CD4-positive, alpha-beta T cell (primary cell): Measurements from ENCODE around the gene VPS8. TPM values are rescaled to one million over a fixed set of nuclear protein-coding genes. Genes with fewer than 3 reads are reported as not detected.
A peak's percentile ranks its signal among the peaks of the same experiment; 100 is the strongest.

Experiments
- ATAC-seq: fragments of 200-7000 bp; cut with Tn5 transposase; one replicate; pipeline ENCODE4 v1.10.0; 2022; ENCODE audit warnings: mild to moderate bottlenecking; ENCODE audit not compliant: poor library complexity
- CTCF ChIA-PET: fragments of 350-600 bp; sonication (Branson Sonifier 250); formaldehyde crosslinking; loops from one replicate; lab custom pipeline; 2021; ENCODE audit warnings: antibody characterized with exemption, inconsistent platforms; lab: Charles Lee
- POLR2A ChIA-PET: fragments of 350-600 bp; sonication (Branson Sonifier 250); formaldehyde crosslinking; loops from one replicate; lab custom pipeline; 2021; ENCODE audit warnings: antibody characterized with exemption, inconsistent platforms; lab: Charles Lee
- DNase-seq, 14 experiments: peaks; one replicate each; pipeline ENCODE4 v3.0.0-alpha.2; 2013 to 2020; ENCODE audit warnings: mixed read lengths in 2 of 14
- H3K27ac ChIP-seq, 2 donors: one replicate each; pipeline versions ENCODE4 v1.5.1 to v1.7.0; 2013; ENCODE audit warnings: low read length in 2 of 2, low read depth in 1 of 2, mild to moderate bottlenecking in 1 of 2
- H3K27me3 ChIP-seq, 2 experiments: 1 replicate in 1 of 2; 2 replicates in 1 of 2; pipeline versions ENCODE4 v1.6.1 to v1.7.0; 2013; ENCODE audit warnings: low read length in 2 of 2, control low read depth in 1 of 2, mild to moderate bottlenecking in 1 of 2, moderate library complexity in 1 of 2; ENCODE audit not compliant: insufficient read depth in 2 of 2, control insufficient read depth in 1 of 2
- H3K36me3 ChIP-seq: one replicate; pipeline ENCODE4 v1.6.1; 2013; ENCODE audit warnings: low read length, control low read depth; ENCODE audit not compliant: insufficient read depth
- H3K4me1 ChIP-seq: one replicate; pipeline ENCODE4 v1.6.1; 2013; ENCODE audit warnings: low read length, control low read depth; ENCODE audit not compliant: insufficient read depth
- H3K4me3 ChIP-seq: one replicate; pipeline ENCODE4 v1.5.1; 2013; ENCODE audit warnings: mild to moderate bottlenecking, low read length, moderate library complexity
- H3K9me3 ChIP-seq, 2 experiments: 1 replicate in 1 of 2; 2 replicates in 1 of 2; pipeline versions ENCODE4 v1.6.1 to v1.7.0; 2013; ENCODE audit warnings: low read length in 2 of 2, mild to moderate bottlenecking in 2 of 2, control low read depth in 1 of 2, moderate library complexity in 1 of 2; ENCODE audit not compliant: control insufficient read depth in 1 of 2, insufficient read depth in 1 of 2
- H3K27ac Mint-ChIP-seq: one replicate; pipeline ENCODE4 v1.8.0; 2020; ENCODE audit warnings: mixed read lengths
- H3K27me3 Mint-ChIP-seq: one replicate; pipeline ENCODE4 v1.8.0; 2021; ENCODE audit warnings: mixed read lengths
- H3K36me3 Mint-ChIP-seq: one replicate; pipeline ENCODE4 v1.8.0; 2021; ENCODE audit warnings: low read depth, mixed read lengths
- H3K4me1 Mint-ChIP-seq: one replicate; pipeline ENCODE4 v1.8.0; 2021; ENCODE audit warnings: low read depth, mixed read lengths
- H3K4me3 Mint-ChIP-seq: one replicate; pipeline ENCODE4 v1.8.0; 2020; ENCODE audit warnings: mild to moderate bottlenecking, mixed read lengths
- H3K9me3 Mint-ChIP-seq: one replicate; pipeline ENCODE4 v1.8.0; 2020; ENCODE audit warnings: mixed read lengths
- CTCF ChIP-seq: fragments of 200-600 bp; IDR thresholded peaks from one replicate; pipeline ENCODE4 v1.8.0; 2022; ENCODE audit warnings: antibody characterized with exemption, mild to moderate bottlenecking
- intact Hi-C, 2 experiments: fragments of 100-400 bp; cut with DNase I in 1 of 2; cut with micrococcal nuclease in 1 of 2; formaldehyde crosslinking; loops; one replicate each; pipeline versions ENCODE4 v1.15.1 to v1.9.0; 2023 to 2025; cut with DNase I, micrococcal nuclease
- total RNA-seq, 174 experiments: library from RNA in 2 of 174; stranded (reverse) in 2 of 174; gene quantifications; one replicate each; pipeline ENCODE4 v1.2.3 and lab custom pipeline; 2021 to 2026

Gene VPS8
- total RNA-seq, 2 experiments from 2014 or later, result 56.8 to 61.2 TPM

DNA sequence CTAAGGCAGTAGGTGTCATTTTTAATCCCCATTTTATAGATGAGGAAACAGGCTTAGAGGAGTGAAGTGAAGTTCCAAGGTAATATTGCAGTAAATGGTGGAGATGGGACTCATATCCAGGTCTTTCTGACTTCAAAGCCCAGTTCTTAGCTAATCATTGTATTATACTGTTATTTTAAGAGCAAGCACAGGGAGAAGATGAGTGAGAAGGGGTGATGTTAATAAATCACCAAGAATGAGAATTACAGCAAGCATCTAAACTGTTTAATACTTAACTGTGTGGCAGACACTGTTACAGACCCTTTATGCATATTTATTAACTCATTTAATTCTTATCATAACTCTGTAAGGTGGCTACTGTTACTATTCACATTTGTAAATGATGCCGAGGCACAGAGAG is 61.2 kb downstream of the VPS8 start:
- no peaks in the 10 kb centered on the region for H3K27me3 Mint-ChIP-seq
- Histone ChIP-seq H3K4me3 (no peak overlapping the region), H3K27me3 (no peaks in the 10 kb centered on the region), H3K9me3 (no peaks in the 10 kb centered on the region), H3K4me1 (no peaks in the 10 kb centered on the region), H3K27ac (no peak overlapping the region), H3K36me3 (peaks cover 49% of the 10 kb centered on the region)
- ChIA-PET POLR2A (no interaction called here), CTCF (no interaction called here)
- intact Hi-C loops, result loop anchor here in 1 of 2 experiments (10.0 kb wide), 1 partner anchor 432 kb away; no protein-coding TSS in a partner anchor
- peaks cover 83% of the 10 kb centered on the region for H3K36me3 Mint-ChIP-seq
- DNase-seq (no peak), ATAC-seq (no peak)
- no peaks in the 10 kb centered on the region for H3K4me1 Mint-ChIP-seq
- no peak for TF ChIP-seq CTCF
- H3K4me3 Mint-ChIP-seq, result no peak overlapping the region
- H3K27ac Mint-ChIP-seq, result no peak overlapping the region
- H3K9me3 Mint-ChIP-seq, result no peaks in the 10 kb centered on the region

GRCh38 chr3:184874709-184875644 is 63.0 kb downstream of the VPS8 start:
- DNase-seq, result peak in 4 of 14 experiments; percentile 1 to 18 (median 18)
- CTCF ChIA-PET, result no interaction called here
- Mint-ChIP-seq H3K4me1 (no peaks in the 10 kb centered on the region), H3K36me3 (peaks cover 87% of the 10 kb centered on the region), H3K27me3 (no peaks in the 10 kb centered on the region), H3K4me3 (no peak overlapping the region), H3K9me3 (no peaks in the 10 kb centered on the region), H3K27ac (no peak overlapping the region)
- Histone ChIP-seq H3K4me1 (no peaks in the 10 kb centered on the region), H3K27me3 (no peaks in the 10 kb centered on the region), H3K27ac (no peak overlapping the region), H3K4me3 (no peak overlapping the region), H3K9me3 (no peaks in the 10 kb centered on the region), H3K36me3 (peaks cover 43% of the 10 kb centered on the region)
- ATAC-seq, result no peak
- peak; percentile 34 for TF ChIP-seq CTCF
- intact Hi-C loops, result loop anchor here (2.0 to 10.0 kb wide), 3 partner anchors 302 to 430 kb away; no protein-coding TSS in a partner anchor
- POLR2A ChIA-PET, result interaction anchor here (0.6 kb wide), 1 partner anchor 28 kb away, joined by 3 read pairs; no protein-coding TSS in a partner anchor

DNA sequence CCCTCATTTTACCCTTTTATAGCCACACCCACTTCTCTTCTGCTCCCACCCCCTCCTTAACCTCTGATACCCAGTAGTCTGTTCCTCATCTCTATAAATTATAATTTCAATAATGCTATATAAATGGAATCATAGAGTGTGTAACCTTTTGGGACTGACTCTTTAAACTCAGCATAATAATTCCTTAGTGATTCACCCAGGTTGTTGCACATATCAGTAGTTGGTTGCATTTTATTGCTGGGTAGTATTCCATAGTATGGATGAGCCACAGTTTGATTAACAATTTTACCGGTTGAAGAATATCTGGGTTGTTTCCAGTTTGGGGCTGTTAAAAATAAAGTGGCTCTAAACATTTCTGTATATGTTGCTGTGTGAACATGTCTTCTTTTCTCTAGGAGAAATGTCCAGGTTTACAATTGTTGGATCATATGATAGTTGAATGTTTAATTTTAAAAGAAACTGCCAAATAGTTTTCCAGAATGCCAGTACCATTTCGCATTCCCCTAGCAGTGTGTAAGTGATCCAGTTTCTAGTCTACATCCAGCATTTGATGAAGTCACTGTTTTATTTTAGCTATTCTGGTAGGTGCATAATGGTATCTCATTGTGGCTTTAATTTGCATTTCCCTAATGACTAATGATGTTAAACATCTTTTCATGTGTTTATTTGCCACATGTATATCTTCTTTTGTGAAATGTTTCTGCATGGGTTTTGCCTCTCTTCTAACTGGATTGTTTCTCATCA is 68.5 kb downstream of the VPS8 start:
- Histone ChIP-seq H3K4me3 (no peak overlapping the region), H3K4me1 (no peaks in the 10 kb centered on the region), H3K9me3 (no peaks in the 10 kb centered on the region), H3K27ac (no peak overlapping the region), H3K36me3 (peaks cover 45% of the 10 kb centered on the region), H3K27me3 (no peaks in the 10 kb centered on the region)
- no peak for TF ChIP-seq CTCF
- ATAC-seq (no peak), DNase-seq (no peak)
- intact Hi-C loops, result no loop called here
- ChIA-PET POLR2A (no interaction called here), CTCF (no interaction called here)
- no peak overlapping the region for H3K4me3 Mint-ChIP-seq
- no peaks in the 10 kb centered on the region for H3K4me1 Mint-ChIP-seq
- no peak overlapping the region for H3K27ac Mint-ChIP-seq
- H3K36me3 Mint-ChIP-seq, result peaks cover 93% of the 10 kb centered on the region
- no peaks in the 10 kb centered on the region for H3K9me3 Mint-ChIP-seq
- H3K27me3 Mint-ChIP-seq, result no peaks in the 10 kb centered on the region
